Measurements from ENCODE around the gene PSMD1.

- TF ChIP-seq TSHZ2 (CRISPR knock-in tag; IDR thresholded peaks at IDR 0.05): no peak
- no peak for TF ChIP-seq TOX (CRISPR knock-in tag; IDR thresholded peaks at IDR 0.05; ENCODE audit: borderline replicate concordance)
- TF ChIP-seq ZFP3 (CRISPR knock-in tag; IDR thresholded peaks at IDR 0.05): no peak
- no peak for TF ChIP-seq POU6F1 (CRISPR knock-in tag; IDR thresholded peaks at IDR 0.05; ENCODE audit: borderline replicate concordance, low read depth)
- TF ChIP-seq PATZ1 (CRISPR knock-in tag; IDR thresholded peaks at IDR 0.05; ENCODE audit: borderline replicate concordance): no peak
Measured at GRCh38 chr2:231115651-231116050, 59.0 kb downstream of the PSMD1 start.
